ENCODE data around the gene CASZ1.

The CASZ1 gene

GRCh38 chr1:10669570-10669969 is 126.9 kb downstream of the CASZ1 start:
- no peak overlapping the region for H3K27ac ChIP-seq
- H3K4me3 ChIP-seq = no peak overlapping the region

GRCh38 chr1:10667861-10668761 is 128.3 kb downstream of the CASZ1 start:
- Histone ChIP-seq H3K27ac (peak overlapping the region in 6 of 21 experiments; percentile 4 to 60 (median 22)), H3K4me3 (no peak overlapping the region)

- Histone ChIP-seq H3K4me3 (no peak overlapping the region), H3K27ac (peak overlapping the region in 6 of 21 experiments; percentile 25 to 64 (median 36))
Measured at GRCh38 chr1:10665930-10666850, 130.3 kb downstream of the CASZ1 start.

GRCh38 chr1:10665226-10665625 is 131.2 kb downstream of the CASZ1 start:
- H3K4me3 ChIP-seq = no peak overlapping the region
- H3K27ac ChIP-seq = peak overlapping the region in 1 of 21 experiments; percentile 1

GRCh38 chr1:10664251-10664650 is 132.2 kb downstream of the CASZ1 start:
- Histone ChIP-seq H3K27ac (peak overlapping the region in 2 of 21 experiments; percentile 1 to 28), H3K4me3 (no peak overlapping the region)

- Histone ChIP-seq H3K4me3 (no peak overlapping the region), H3K27ac (peak overlapping the region in 4 of 21 experiments; percentile 1 to 62 (median 24))
Measured at GRCh38 chr1:10663678-10664035, 132.8 kb downstream of the CASZ1 start.

GRCh38 chr1:10662824-10663677 is 133.4 kb downstream of the CASZ1 start:
- Histone ChIP-seq H3K4me3 (no peak overlapping the region), H3K27ac (peak overlapping the region in 4 of 21 experiments; percentile 1 to 62 (median 24))

- H3K4me3 ChIP-seq = no peak overlapping the region
- H3K27ac ChIP-seq = no peak overlapping the region
Measured at GRCh38 chr1:10662090-10662688, 134.3 kb downstream of the CASZ1 start.

- Histone ChIP-seq H3K27ac (no peak overlapping the region), H3K4me3 (no peak overlapping the region)
Measured at GRCh38 chr1:10661453-10661852, 135.0 kb downstream of the CASZ1 start.

- Histone ChIP-seq H3K4me3 (no peak overlapping the region), H3K27ac (no peak overlapping the region)
Measured at GRCh38 chr1:10659646-10660540, 136.6 kb downstream of the CASZ1 start.

GRCh38 chr1:10659218-10659617 is 137.2 kb downstream of the CASZ1 start:
- no peak overlapping the region for H3K4me3 ChIP-seq
- no peak overlapping the region for H3K27ac ChIP-seq

GRCh38 chr1:10658396-10659066 is 137.9 kb downstream of the CASZ1 start:
- Histone ChIP-seq H3K4me3 (no peak overlapping the region), H3K27ac (no peak overlapping the region)

GRCh38 chr1:10657088-10657847 is 139.2 kb downstream of the CASZ1 start:
- H3K4me3 ChIP-seq = no peak overlapping the region
- H3K27ac ChIP-seq = no peak overlapping the region

GRCh38 chr1:10656431-10656830 is 140.0 kb downstream of the CASZ1 start:
- Histone ChIP-seq H3K27ac (peak overlapping the region in 1 of 21 experiments; percentile 34), H3K4me3 (no peak overlapping the region)

- H3K4me3 ChIP-seq = no peak overlapping the region
- H3K27ac ChIP-seq = no peak overlapping the region
Measured at GRCh38 chr1:10655002-10655401, 141.4 kb downstream of the CASZ1 start.

- Histone ChIP-seq H3K27ac (peak overlapping the region in 1 of 21 experiments; percentile 35), H3K4me3 (no peak overlapping the region)
Measured at GRCh38 chr1:10653370-10654125, 142.9 kb downstream of the CASZ1 start.

Data from skin epidermis (tissue), 12 donors.